HepG2 (cell line): ENCODE data around the gene INTS15. TPM values are rescaled to one million over a fixed set of nuclear protein-coding genes. Genes with fewer than 3 reads are reported as not detected.

Source experiments
- ATAC-seq: fragments of 200-7000 bp; cut with Tn5 transposase; 3 replicates; pipeline ENCODE4 v1.9.1; 2020; ENCODE audit warnings: mild to moderate bottlenecking, moderate library complexity
- BruUV-seq: library from RNA; stranded (reverse); fragments of 400-500 nt; replicated peaks from 2 replicates; lab custom pipeline; 2021; lab: Mats Ljungman, UMichigan
- CTCF ChIA-PET: fragments of 300-600 bp; formaldehyde crosslinking; extraction: SDS; loops from one replicate; lab custom pipeline; 2021; ENCODE audit warnings: low total read pairs, inconsistent platforms, low intra/inter-chr PET ratio; lab: Yijun Ruan, JAX
- POLR2A ChIA-PET: fragments of 350-600 bp; sonication (Branson Sonifier 250); formaldehyde crosslinking; loops from one replicate; lab custom pipeline; 2020; ENCODE audit warnings: antibody characterized with exemption, inconsistent platforms; lab: Yijun Ruan, JAX
- DNase-seq: peaks from one replicate; pipeline ENCODE4 v3.0.0-alpha.2; 2015; ENCODE audit warnings: low spot score
- FAIRE-seq: peaks from 3 replicates; lab custom pipeline; 2011; peaks lifted over from hg19 to GRCh38; lab: Jason Lieb, UNC
- H2AFZ ChIP-seq: one replicate; pipeline ENCODE4 v1.6.1; 2011; ENCODE audit warnings: low read length, inconsistent platforms
- H3K27ac ChIP-seq: fragments of 300-600 bp; 3 replicates; pipeline ENCODE4 v1.8.0; 2011; ENCODE audit warnings: mixed run types, mild to moderate bottlenecking, mixed read lengths, low read length, inconsistent platforms; ENCODE audit not compliant: insufficient read depth; ENCODE audit errors: extremely low read length
- H3K27me3 ChIP-seq, 2 experiments: fragments of 200-600 bp in 1 of 2; 2 replicates in 1 of 2; 3 replicates in 1 of 2; pipeline versions ENCODE4 v1.6.0 to v1.8.0; 2011; ENCODE audit warnings: low read length in 2 of 2, mild to moderate bottlenecking in 2 of 2, moderate library complexity in 2 of 2, inconsistent platforms in 1 of 2; ENCODE audit not compliant: insufficient read depth in 2 of 2, control insufficient read depth in 1 of 2
- H3K36me3 ChIP-seq, 2 experiments: fragments of 200-600 bp in 1 of 2; replicated peaks in 1 of 2; 2 replicates in 1 of 2; 3 replicates in 1 of 2; pipeline versions ENCODE4 v1.5.1 to v1.8.0; 2011; ENCODE audit warnings: low read length in 2 of 2, inconsistent platforms in 1 of 2; ENCODE audit not compliant: insufficient read depth in 2 of 2, control insufficient read depth in 1 of 2
- H3K4me1 ChIP-seq: 2 replicates; pipeline ENCODE4 v1.5.1; 2012; ENCODE audit warnings: low read length, inconsistent platforms; ENCODE audit not compliant: insufficient read depth
- H3K4me2 ChIP-seq: 2 replicates; pipeline ENCODE4 v1.6.0; 2011; ENCODE audit warnings: low read depth, low read length, inconsistent platforms
- H3K4me3 ChIP-seq, 3 experiments: fragments of 200-600 bp in 1 of 3; sonication (generic), shearing (Covaris generic) in 1 of 3; replicated peaks in 1 of 3; 2 replicates each; pipeline ENCODE4 v1.5.1; 2011 to 2016; ENCODE audit warnings: low read length in 3 of 3, inconsistent platforms in 2 of 3, low read depth in 2 of 3, mild to moderate bottlenecking in 2 of 3, control low read depth in 1 of 3, mixed read lengths in 1 of 3; ENCODE audit not compliant: insufficient read depth in 1 of 3
- H3K79me2 ChIP-seq: one replicate; pipeline ENCODE4 v1.6.1; 2011; ENCODE audit warnings: low read length, inconsistent platforms; ENCODE audit not compliant: insufficient read depth
- H3K9ac ChIP-seq: 2 replicates; pipeline ENCODE4 v1.6.0; 2011; ENCODE audit warnings: mild to moderate bottlenecking, low read depth, low read length, inconsistent platforms; ENCODE audit not compliant: insufficient read depth
- H3K9me3 ChIP-seq: 2 replicates; pipeline ENCODE4 v1.5.1; 2012; ENCODE audit warnings: mild to moderate bottlenecking, low read length
- H4K20me1 ChIP-seq: 2 replicates; pipeline ENCODE4 v1.6.0; 2011; ENCODE audit warnings: inconsistent platforms, mild to moderate bottlenecking, low read length, moderate library complexity; ENCODE audit not compliant: insufficient read depth
- ATF7 ChIP-seq, 2 experiments: fragments of 450-650 bp in 1 of 2; sonication (generic) in 1 of 2; formaldehyde crosslinking in 1 of 2; IDR thresholded peaks; 2 replicates each; pipeline versions ENCODE4 v1.4.0 to v1.6.1; 2016 to 2020; ENCODE audit warnings: antibody characterized with exemption in 1 of 2, mild to moderate bottlenecking in 1 of 2, missing genetic modification reagents in 1 of 2
- CREB1 ChIP-seq, 2 experiments: fragments of 450-650 bp in 1 of 2; IDR thresholded peaks; 2 replicates each; pipeline ENCODE4 v1.6.1; 2016 to 2017; ENCODE audit warnings: control low read depth in 1 of 2, mild to moderate bottlenecking in 1 of 2, missing compliant biosample characterization in 1 of 2, missing genetic modification characterization in 1 of 2
- MED8 ChIP-seq: sonication (generic); formaldehyde crosslinking; IDR thresholded peaks from 2 replicates; pipeline ENCODE4 v1.8.1; 2023; ENCODE audit warnings: mild to moderate bottlenecking, missing genetic modification reagents; ENCODE audit not compliant: insufficient replicate concordance
- NKX3-1 ChIP-seq: sonication (generic); formaldehyde crosslinking; IDR thresholded peaks from 2 replicates; pipeline ENCODE4 v1.5.0; 2020; ENCODE audit warnings: missing genetic modification reagents
- SRSF4 ChIP-seq: fragments of 200-400 bp; formaldehyde crosslinking; IDR thresholded peaks from one replicate; pipeline ENCODE4 v1.6.1; 2018; ENCODE audit warnings: mild to moderate bottlenecking, low read depth, low read length, moderate library complexity; ENCODE audit not compliant: poor library complexity, severe bottlenecking
- ZNF121 ChIP-seq: sonication (generic); formaldehyde crosslinking; IDR thresholded peaks from 2 replicates; pipeline ENCODE4 v1.5.0; 2020; ENCODE audit warnings: mild to moderate bottlenecking, missing genetic modification reagents
- ZNF136 ChIP-seq: sonication (generic); formaldehyde crosslinking; IDR thresholded peaks from 2 replicates; pipeline ENCODE4 v1.8.1; 2022; ENCODE audit warnings: low read depth, mild to moderate bottlenecking, moderate library complexity, missing genetic modification reagents
- WGBS: methylation state at CpG from one replicate; pipeline ENCODE4 v1.1.6; 2017; ENCODE audit warnings: low lambda C conversion rate; 5-methylcytosine and 5-hydroxymethylcytosine counted together
- in situ Hi-C: cut with HindIII; loops from 2 replicates; pipeline ENCODE4 v1.10.0; 2017; ENCODE audit warnings: low pct_unique_long_range_greater_than_20kb; ENCODE audit not compliant: extremely low pct_ligation_motif_present
- intact Hi-C: fragments of 100-400 bp; cut with micrococcal nuclease; formaldehyde crosslinking; loops from one replicate; pipeline ENCODE4 v1.10.0; 2022; ENCODE audit not compliant: unreplicated experiment
- polyA plus RNA-seq, 8 experiments: library from polyadenylated mRNA; depleted of rRNA in 3 of 8; stranded (reverse) in 7 of 8; unstranded in 1 of 8; fragments of >200 nt; fragmentation: Illumina TruSeq in 4 of 8; extraction: Trizol in 4 of 8; gene quantifications; 2 replicates each; pipeline versions ENCODE4 v1.2.1 to v1.2.3, GENCODE V29; 2011 to 2016; ENCODE audit warnings: low read depth in 4 of 8, missing spikeins in 1 of 8, mixed read lengths in 1 of 8; ENCODE audit not compliant: insufficient read depth in 1 of 8
- total RNA-seq, 5 experiments: library from RNA; depleted of rRNA; stranded (reverse); fragments of >200 nt; fragmentation: Illumina TruSeq; extraction: Trizol; gene quantifications; 2 replicates each; pipeline ENCODE4 v1.2.3, GENCODE V29; 2016; ENCODE audit warnings: low read depth in 1 of 5

INTS15 gene
- total and polyA plus RNA-seq, 2 of the 13 experiments (the other 11 are each of a cell fraction or from before 2014, with no cell fraction given), result 16.3 to 25.7 TPM

GRCh38 chr7:6608794-6609193, 19.0 kb downstream of the INTS15 start:
- no peak for FAIRE-seq
- no peaks in the 10 kb centered on the region for H3K9me3 ChIP-seq
- H3K9ac ChIP-seq, result no peak overlapping the region
- no peak for ATAC-seq
- 97% methylated on average over 12 of the region's 12 CpGs for WGBS
- CTCF ChIA-PET, result no interaction called here
- no peaks in the 10 kb centered on the region for H4K20me1 ChIP-seq
- no peak overlapping the region for H2AFZ ChIP-seq
- peaks cover under 1% of the 10 kb centered on the region; the same call in 1 of the 2 replicates for H3K4me1 ChIP-seq
- no peak for DNase-seq
- POLR2A ChIA-PET, result no interaction called here
- H3K4me3 ChIP-seq, result no peak overlapping the region
- peak; percentile 56; the same call in 1 of the 2 replicates for TF ChIP-seq ZNF121 (CRISPR knock-in tag)
- no peak for TF ChIP-seq MED8
- TF ChIP-seq SRSF4, result no peak
- TF ChIP-seq ZNF136 (CRISPR knock-in tag), result no peak
- no TSS peak for BruUV-seq
- H3K36me3 ChIP-seq, result peaks cover 0 to 15% of the 10 kb centered on the region in 2 experiments; a peak in 3 of 5 replicates
- in situ Hi-C loops, result no loop called here
- no peaks in the 10 kb centered on the region; a peak in 1 of 5 replicates for H3K27me3 ChIP-seq
- intact Hi-C loops, result loop anchor here (1.0 kb wide), 1 partner anchor 29 kb away; the partner anchor contains the start of gene ZNF316
- no peak overlapping the region for H3K4me2 ChIP-seq
- no peaks in the 10 kb centered on the region for H3K79me2 ChIP-seq
- no peak overlapping the region for H3K27ac ChIP-seq

- DNase-seq (no peak), FAIRE-seq (no peak), ATAC-seq (no peak)
- Histone ChIP-seq H3K36me3 (no peaks in the 10 kb centered on the region; a peak in 1 of 5 replicates), H4K20me1 (no peaks in the 10 kb centered on the region), H3K4me2 (no peak overlapping the region), H3K27me3 (no peaks in the 10 kb centered on the region; a peak in 2 of 5 replicates), H2AFZ (no peak overlapping the region), H3K9me3 (no peaks in the 10 kb centered on the region), H3K4me3 (no peak overlapping the region), H3K4me1 (peaks cover 21% of the 10 kb centered on the region), H3K27ac (no peak overlapping the region), H3K9ac (no peak overlapping the region), H3K79me2 (no peaks in the 10 kb centered on the region)
- ChIA-PET POLR2A (no interaction called here), CTCF (no interaction called here)
- 45% methylated on average over 7 of the region's 7 CpGs for WGBS
- in situ Hi-C loops (no loop called here), intact Hi-C loops (no loop called here)
- no TSS peak for BruUV-seq
- peak; percentile 97 for TF ChIP-seq CREB1 (IDR thresholded peaks at IDR 0.05)
- no peak for TF ChIP-seq CREB1 (CRISPR knock-in tag; IDR thresholded peaks at IDR 0.05)
- peak; percentile 75 for TF ChIP-seq ATF7 (IDR thresholded peaks at IDR 0.05)
- no peak for TF ChIP-seq ATF7 (CRISPR knock-in tag; IDR thresholded peaks at IDR 0.05)
- TF ChIP-seq NKX3-1 (CRISPR knock-in tag), result no peak
Observed at GRCh38 chr7:6612819-6613218, 23.0 kb downstream of the INTS15 start.
